Mucosa of descending colon (tissue), 3 donors: ENCODE measurements around the gene PSMG3. TPM values are rescaled to one million over a fixed set of nuclear protein-coding genes. Genes with fewer than 3 reads are reported as not detected.

Source experiments
- ATAC-seq: fragments of 200-7000 bp; cut with Tn5 transposase; one replicate; pipeline ENCODE4 v1.9.1; 2020; ENCODE audit warnings: mild to moderate bottlenecking, moderate library complexity
- DNase-seq, 3 donors: peaks; one replicate each; pipeline ENCODE4 v3.0.0-alpha.2; 2020
- H3K36me3 ChIP-seq: fragments of 200-600 bp; one replicate; pipeline ENCODE4 v1.8.0; 2021; ENCODE audit warnings: low read depth, mild to moderate bottlenecking
- H3K4me1 ChIP-seq: fragments of 200-600 bp; one replicate; pipeline ENCODE4 v1.8.0; 2021; ENCODE audit warnings: low read depth, mild to moderate bottlenecking
- H3K4me3 ChIP-seq: fragments of 200-600 bp; one replicate; pipeline ENCODE4 v1.8.0; 2021; ENCODE audit warnings: mild to moderate bottlenecking
- H3K9me3 ChIP-seq: fragments of 200-600 bp; one replicate; pipeline ENCODE4 v1.8.0; 2021; ENCODE audit warnings: mild to moderate bottlenecking
- CTCF ChIP-seq: fragments of 200-600 bp; IDR thresholded peaks from one replicate; pipeline ENCODE4 v1.8.0; 2022; ENCODE audit warnings: antibody characterized with exemption, mild to moderate bottlenecking
- intact Hi-C, 2 donors: fragments of 100-400 bp; cut with DNase I in 1 of 2; cut with micrococcal nuclease in 1 of 2; formaldehyde crosslinking; loops; one replicate each; pipeline versions ENCODE4 v1.11.0 to v1.11.1; 2022; cut with DNase I, micrococcal nuclease
- total RNA-seq, 3 donors: library from RNA; stranded (reverse); fragmentation: NEBNext Ultra II Directional in 2 of 3; extraction: Animal tissue kit (Norgen Biotek cat#: 25700) in 2 of 3; gene quantifications; one replicate each; pipeline versions ENCODE4 v1.2.1 to v1.2.4, GENCODE V29; 2021 to 2023
- donor health status: DM: no; HTN: no; CAD: no; lungs with moderate emphysema.
- donor health status: DM: no; HTN: no; CAD: no.
- donor health status: DM: no; HTN: yes; CAD: no.

The PSMG3 gene
- total RNA-seq, 3 donors from 2014 or later: 22.6 to 26.0 (median 22.9) TPM

- no peak overlapping the region for H3K4me3 ChIP-seq
- no peaks in the 10 kb centered on the region for H3K4me1 ChIP-seq
- ATAC-seq (no peak), DNase-seq (no peak)
- H3K36me3 ChIP-seq: no peaks in the 10 kb centered on the region
- intact Hi-C loops: no loop called here
- TF ChIP-seq CTCF: no peak
- no peaks in the 10 kb centered on the region for H3K9me3 ChIP-seq
Observed at GRCh38 chr7:1549357-1550004, 20.4 kb downstream of the PSMG3 start.

GRCh38 chr7:1548944-1549343 lies 20.9 kb downstream of the PSMG3 start:
- no peaks in the 10 kb centered on the region for H3K4me1 ChIP-seq
- no peaks in the 10 kb centered on the region for H3K36me3 ChIP-seq
- TF ChIP-seq CTCF: no peak
- no peaks in the 10 kb centered on the region for H3K9me3 ChIP-seq
- no peak for DNase-seq
- H3K4me3 ChIP-seq: no peak overlapping the region
- no peak for ATAC-seq
- intact Hi-C loops: no loop called here

GRCh38 chr7:1548438-1548831 lies 21.4 kb downstream of the PSMG3 start:
- H3K4me3 ChIP-seq: no peak overlapping the region
- intact Hi-C loops: no loop called here
- no peaks in the 10 kb centered on the region for H3K9me3 ChIP-seq
- DNase-seq: no peak
- H3K36me3 ChIP-seq: no peaks in the 10 kb centered on the region
- TF ChIP-seq CTCF: no peak
- no peak for ATAC-seq
- no peaks in the 10 kb centered on the region for H3K4me1 ChIP-seq

GRCh38 chr7:1547777-1548437 lies 21.9 kb downstream of the PSMG3 start:
- intact Hi-C loops: no loop called here
- H3K4me3 ChIP-seq: no peak overlapping the region

GRCh38 chr7:1546909-1547776 lies 22.7 kb downstream of the PSMG3 start:
- H3K36me3 ChIP-seq: no peaks in the 10 kb centered on the region

More at GRCh38 chr7:1547777-1548437, 21.9 kb downstream of the PSMG3 start:
- Histone ChIP-seq H3K9me3 (no peaks in the 10 kb centered on the region), H3K4me1 (no peaks in the 10 kb centered on the region), H3K36me3 (no peaks in the 10 kb centered on the region)
- ATAC-seq (no peak), DNase-seq (no peak)
- no peak for TF ChIP-seq CTCF

More at GRCh38 chr7:1546909-1547776, 22.7 kb downstream of the PSMG3 start:
- Histone ChIP-seq H3K4me3 (no peak overlapping the region), H3K9me3 (no peaks in the 10 kb centered on the region), H3K4me1 (no peaks in the 10 kb centered on the region)
- TF ChIP-seq CTCF: no peak
- intact Hi-C loops: no loop called here
- ATAC-seq: no peak
- no peak for DNase-seq
